ENCODE results near the gene LGR5. TPM values are rescaled to one million over a fixed set of nuclear protein-coding genes. Genes with fewer than 3 reads are reported as not detected.

Gene LGR5
- total and polyA plus RNA-seq, 10 of the 15 experiments (the other 5 are each of a cell fraction or from before 2014, with no cell fraction given) = 2.1 TPM; not detected in 9

- no peak for FAIRE-seq
- no peak for DNase-seq (ENCODE audit: low read depth, low spot score)
- 0% methylated on average over 1 of the region's 1 CpG for WGBS (ENCODE audit: insufficient coverage, insufficient replicate concordance, low lambda C conversion rate, missing lambda C conversion rate)
- Histone ChIP-seq H2AFZ (ENCODE audit: control insufficient read depth, low read depth, low read length) (no peak overlapping the region), H3K4me3 (no peak overlapping the region), H3K27ac (ENCODE audit: control insufficient read depth, insufficient read depth) (no peak overlapping the region), H3K27me3 (replicated peaks in 1 of 2; ENCODE audit: control insufficient read depth in 2 of 2, insufficient read depth in 2 of 2, low read length in 1 of 2) (peaks cover 0 to 2% of the 10 kb centered on the region in 2 experiments; a peak in 2 of 4 replicates), H3K36me3 (ENCODE audit: control insufficient read depth in 2 of 2, insufficient read depth in 2 of 2, low read length in 1 of 2) (no peaks in the 10 kb centered on the region), H3K4me2 (ENCODE audit: control insufficient read depth, insufficient read depth) (no peak overlapping the region), H3K9ac (ENCODE audit: control insufficient read depth, insufficient read depth, low read length) (no peak overlapping the region), H4K20me1 (ENCODE audit: control insufficient read depth, insufficient read depth) (no peaks in the 10 kb centered on the region), H3K4me1 (ENCODE audit: control insufficient read depth, insufficient read depth, low read length) (no peaks in the 10 kb centered on the region), H3K9me3 (replicated peaks; ENCODE audit: control insufficient read depth, insufficient read depth, low read length) (no peaks in the 10 kb centered on the region), H3K79me2 (ENCODE audit: control insufficient read depth, insufficient read depth, low read length) (no peaks in the 10 kb centered on the region)
- ChIA-PET SMC1A (ENCODE audit: uncharacterized antibody, unreplicated experiment) (no interaction called here), RAD21 (ENCODE audit: unreplicated experiment) (no interaction called here), POLR2A (no interaction called here), CTCF (no interaction called here)
- in situ Hi-C loops (cut with MboI) (no loop called here), intact Hi-C loops (cut with micrococcal nuclease; ENCODE audit: unreplicated experiment) (no loop called here)
- no peak for TF ChIP-seq STAT3 (IDR thresholded peaks at IDR 0.05; ENCODE audit: low read depth, low read length)
- no peak for TF ChIP-seq TCF12 (IDR thresholded peaks at IDR 0.05; ENCODE audit: low read depth, low read length)
- TF ChIP-seq ZNF687 (IDR thresholded peaks at IDR 0.05) = no peak
- no peak for TF ChIP-seq NR2F1 (conservative IDR thresholded peaks at IDR 0.05)
- no peak for TF ChIP-seq CEBPB (IDR thresholded peaks at IDR 0.05; ENCODE audit: borderline replicate concordance in 1 of 2, low read depth in 2 of 2, low read length in 2 of 2)
- TF ChIP-seq SMAD1 (IDR thresholded peaks at IDR 0.05; ENCODE audit: low read depth, partially characterized antibody) = no peak
- TF ChIP-seq ZNF24 (IDR thresholded peaks at IDR 0.05) = no peak
- TF ChIP-seq BRCA1 (IDR thresholded peaks at IDR 0.05; ENCODE audit: low read depth, low read length) = no peak
- TF ChIP-seq ZZZ3 (IDR thresholded peaks at IDR 0.05; ENCODE audit: control insufficient read depth, insufficient read length, low read depth) = no peak
- no peak for TF ChIP-seq BHLHE40 (IDR thresholded peaks at IDR 0.05; ENCODE audit: borderline replicate concordance in 1 of 2, low read depth in 2 of 2, low read length in 1 of 2)
- no peak for TF ChIP-seq ZNF274 (IDR thresholded peaks at IDR 0.05; ENCODE audit: insufficient read depth, insufficient read length)
- TF ChIP-seq E2F4 (IDR thresholded peaks at IDR 0.05; ENCODE audit: low read depth, low read length) = no peak
- TF ChIP-seq SREBF2 (IDR thresholded peaks at IDR 0.05; ENCODE audit: low read length) = no peak
- ATAC-seq = no peak
- no TSS peak for BruUV-seq (replicated peaks)
Observed at GRCh38 chr12:71585218-71585617, 145.6 kb downstream of the LGR5 start.

Data from GM12878 (cell line).